ENCODE measurements around the gene FGFBP3. TPM values are rescaled to one million over a fixed set of nuclear protein-coding genes. Genes with fewer than 3 reads are reported as not detected.

Gene FGFBP3
- total RNA-seq, 1 experiment from 2014 or later, result 1.1 TPM

DNA sequence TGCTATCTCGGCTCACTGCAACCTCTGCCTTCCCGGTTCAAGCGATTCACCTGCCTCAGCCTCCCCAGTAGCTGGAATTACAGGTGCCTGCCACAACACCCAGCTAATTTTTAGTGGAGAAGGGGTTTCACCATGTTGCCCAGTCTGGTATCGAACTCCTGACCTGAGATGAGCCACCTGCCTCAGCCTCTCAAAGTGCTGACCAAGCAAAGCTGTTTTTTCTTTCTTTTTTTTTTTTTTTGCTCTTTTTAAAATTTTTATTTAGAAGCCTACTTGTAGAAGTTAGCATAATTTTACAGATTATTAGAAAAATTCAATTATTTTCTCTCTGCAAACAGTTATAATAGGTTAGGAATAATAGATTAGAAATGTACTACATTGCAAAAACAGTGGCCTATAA is 1.2 kb upstream of the FGFBP3 start:
- Mint-ChIP-seq H3K27me3 (ENCODE audit: insufficient read depth, unreplicated experiment) (peaks cover 24% of the 10 kb centered on the region), H3K9me3 (ENCODE audit: unreplicated experiment) (no peaks in the 10 kb centered on the region), H3K4me1 (ENCODE audit: insufficient read depth, unreplicated experiment) (peaks cover 6% of the 10 kb centered on the region), H3K27ac (ENCODE audit: low read depth, unreplicated experiment) (no peak overlapping the region), H3K36me3 (ENCODE audit: insufficient read depth, unreplicated experiment) (no peaks in the 10 kb centered on the region), H3K4me3 (ENCODE audit: unreplicated experiment) (no peak overlapping the region)
- CTCF ChIA-PET, result interaction anchor here (0.6 to 0.8 kb wide), 3 partner anchors 27 to 646 kb away, joined by 3 to 4 read pairs (median 4); no protein-coding TSS in a partner anchor
- POLR2A ChIA-PET, result interaction anchor here (1.0 to 1.3 kb wide), 3 partner anchors 13 to 111 kb away, joined by 3 to 6 read pairs (median 4); partner anchors contain the start of gene BTAF1
- intact Hi-C loops (cut with micrococcal nuclease), result loop anchor here (5.0 to 10.0 kb wide), 3 partner anchors 416 to 903 kb away; no protein-coding TSS in a partner anchor
- no TSS peak for BruUV-seq (replicated peaks)
- DNase-seq (ENCODE audit: unreplicated experiment), result no peak
- TF ChIP-seq, protein P1, sequence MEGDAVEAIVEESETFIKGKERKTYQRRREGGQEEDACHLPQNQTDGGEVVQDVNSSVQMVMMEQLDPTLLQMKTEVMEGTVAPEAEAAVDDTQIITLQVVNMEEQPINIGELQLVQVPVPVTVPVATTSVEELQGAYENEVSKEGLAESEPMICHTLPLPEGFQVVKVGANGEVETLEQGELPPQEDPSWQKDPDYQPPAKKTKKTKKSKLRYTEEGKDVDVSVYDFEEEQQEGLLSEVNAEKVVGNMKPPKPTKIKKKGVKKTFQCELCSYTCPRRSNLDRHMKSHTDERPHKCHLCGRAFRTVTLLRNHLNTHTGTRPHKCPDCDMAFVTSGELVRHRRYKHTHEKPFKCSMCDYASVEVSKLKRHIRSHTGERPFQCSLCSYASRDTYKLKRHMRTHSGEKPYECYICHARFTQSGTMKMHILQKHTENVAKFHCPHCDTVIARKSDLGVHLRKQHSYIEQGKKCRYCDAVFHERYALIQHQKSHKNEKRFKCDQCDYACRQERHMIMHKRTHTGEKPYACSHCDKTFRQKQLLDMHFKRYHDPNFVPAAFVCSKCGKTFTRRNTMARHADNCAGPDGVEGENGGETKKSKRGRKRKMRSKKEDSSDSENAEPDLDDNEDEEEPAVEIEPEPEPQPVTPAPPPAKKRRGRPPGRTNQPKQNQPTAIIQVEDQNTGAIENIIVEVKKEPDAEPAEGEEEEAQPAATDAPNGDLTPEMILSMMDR (IDR thresholded peaks at IDR 0.05; ENCODE audit: unreplicated experiment), result no peak

DNA sequence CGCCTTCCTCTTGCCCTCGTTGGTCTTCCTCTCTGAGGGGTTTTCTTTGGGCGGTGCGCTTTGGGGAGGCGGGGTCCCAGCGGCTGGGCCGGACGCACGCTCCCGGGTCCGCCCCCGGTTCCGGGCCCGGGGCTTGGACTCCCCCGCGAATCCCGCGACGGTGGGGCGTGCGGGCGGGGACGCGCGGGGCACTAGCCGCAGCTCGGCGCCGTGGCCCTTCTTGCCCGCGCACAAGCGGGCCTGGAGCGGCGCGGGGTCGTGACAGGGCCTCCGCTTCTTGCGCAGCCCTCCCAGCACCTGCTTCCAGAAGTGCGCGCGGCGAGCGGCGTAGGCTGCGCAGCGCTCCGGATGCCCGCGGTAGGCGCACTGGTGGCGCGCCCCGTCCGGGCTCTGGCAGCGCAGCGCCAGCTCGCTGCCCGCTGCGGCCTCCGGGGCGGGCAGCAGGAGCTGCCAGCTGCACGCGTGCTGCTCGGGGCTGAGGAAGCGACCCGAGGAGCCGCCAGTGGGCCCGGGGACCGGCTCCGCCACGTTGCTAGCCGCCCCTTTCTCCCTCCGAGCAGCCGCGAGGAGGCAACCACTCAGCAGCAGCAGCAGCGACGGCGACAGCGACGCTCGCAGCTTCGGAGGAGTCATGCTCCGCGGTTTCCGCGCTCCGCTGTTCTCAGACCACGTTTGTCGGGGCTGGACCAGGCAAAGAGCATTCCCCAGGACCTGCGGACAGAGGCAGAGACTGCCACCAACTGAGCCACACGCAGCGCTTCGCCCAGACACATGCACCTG is 759 bp downstream of the FGFBP3 start:
- H3K36me3 Mint-ChIP-seq (ENCODE audit: insufficient read depth, unreplicated experiment), result no peaks in the 10 kb centered on the region
- POLR2A ChIA-PET, result interaction anchor here (0.6 to 3.1 kb wide), 13 partner anchors 10 to 361 kb away, joined by 3 to 41 read pairs (median 5); partner anchors contain the start of genes BTAF1 and TNKS2
- intact Hi-C loops (cut with micrococcal nuclease), result loop anchor here (1.0 kb wide), 1 partner anchor 52 kb away; no protein-coding TSS in a partner anchor
- CTCF ChIA-PET, result interaction anchor here (0.6 to 1.4 kb wide), 8 partner anchors 13 to 531 kb away, joined by 3 to 5 read pairs (median 4); partner anchors contain the start of genes BTAF1 and TNKS2
- peak; percentile 70 for DNase-seq (ENCODE audit: unreplicated experiment)
- BruUV-seq (replicated peaks), result no TSS peak
- H3K27ac Mint-ChIP-seq (ENCODE audit: low read depth, unreplicated experiment), result peak overlapping the region; percentile 3
- H3K27me3 Mint-ChIP-seq (ENCODE audit: insufficient read depth, unreplicated experiment), result peaks cover 4% of the 10 kb centered on the region
- no peaks in the 10 kb centered on the region for H3K9me3 Mint-ChIP-seq (ENCODE audit: unreplicated experiment)
- H3K4me3 Mint-ChIP-seq (ENCODE audit: unreplicated experiment), result peak overlapping the region; percentile 76
- peaks cover 6% of the 10 kb centered on the region for H3K4me1 Mint-ChIP-seq (ENCODE audit: insufficient read depth, unreplicated experiment)
- TF ChIP-seq, protein P1 (IDR thresholded peaks at IDR 0.05; ENCODE audit: unreplicated experiment), result peak; percentile 2

DNA sequence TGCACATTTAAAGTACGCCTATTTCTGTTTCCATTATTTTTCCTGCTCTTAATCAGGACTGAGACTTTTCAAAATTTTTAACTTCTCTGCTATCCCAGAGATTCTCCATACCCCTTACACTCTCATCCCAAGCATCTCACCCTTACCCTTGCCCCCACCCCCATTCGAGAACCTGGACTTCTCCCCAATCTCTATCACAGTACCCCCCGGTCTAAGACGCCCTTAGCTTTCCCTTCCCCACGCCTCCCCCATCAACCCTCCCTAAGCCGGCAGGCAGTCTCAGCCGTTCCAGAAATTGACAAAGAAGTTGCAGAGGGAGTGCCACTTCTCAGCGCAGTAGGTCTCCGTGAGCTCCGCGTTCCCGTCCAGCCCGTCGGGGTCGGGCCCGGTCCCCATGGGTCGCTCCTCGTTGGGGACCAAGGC is 1.4 kb downstream of the FGFBP3 start:
- Mint-ChIP-seq H3K4me3 (ENCODE audit: unreplicated experiment) (peak overlapping the region; percentile 76), H3K36me3 (ENCODE audit: insufficient read depth, unreplicated experiment) (no peaks in the 10 kb centered on the region), H3K4me1 (ENCODE audit: insufficient read depth, unreplicated experiment) (peaks cover 6% of the 10 kb centered on the region), H3K9me3 (ENCODE audit: unreplicated experiment) (no peaks in the 10 kb centered on the region), H3K27ac (ENCODE audit: low read depth, unreplicated experiment) (no peak overlapping the region), H3K27me3 (ENCODE audit: insufficient read depth, unreplicated experiment) (no peaks in the 10 kb centered on the region)
- ChIA-PET POLR2A (interaction anchor here (0.6 to 3.1 kb wide), 10 partner anchors 11 to 149 kb away, joined by 3 to 41 read pairs (median 6); partner anchors contain the start of genes BTAF1 and TNKS2), CTCF (interaction anchor here (0.6 to 1.4 kb wide), 8 partner anchors 9 to 530 kb away, joined by 3 to 5 read pairs (median 3); partner anchors contain the start of genes BTAF1 and TNKS2)
- BruUV-seq (replicated peaks), result no TSS peak
- no peak for DNase-seq (ENCODE audit: unreplicated experiment)
- intact Hi-C loops (cut with micrococcal nuclease), result no loop called here
- TF ChIP-seq, protein P1 (IDR thresholded peaks at IDR 0.05; ENCODE audit: unreplicated experiment), result no peak

DNA sequence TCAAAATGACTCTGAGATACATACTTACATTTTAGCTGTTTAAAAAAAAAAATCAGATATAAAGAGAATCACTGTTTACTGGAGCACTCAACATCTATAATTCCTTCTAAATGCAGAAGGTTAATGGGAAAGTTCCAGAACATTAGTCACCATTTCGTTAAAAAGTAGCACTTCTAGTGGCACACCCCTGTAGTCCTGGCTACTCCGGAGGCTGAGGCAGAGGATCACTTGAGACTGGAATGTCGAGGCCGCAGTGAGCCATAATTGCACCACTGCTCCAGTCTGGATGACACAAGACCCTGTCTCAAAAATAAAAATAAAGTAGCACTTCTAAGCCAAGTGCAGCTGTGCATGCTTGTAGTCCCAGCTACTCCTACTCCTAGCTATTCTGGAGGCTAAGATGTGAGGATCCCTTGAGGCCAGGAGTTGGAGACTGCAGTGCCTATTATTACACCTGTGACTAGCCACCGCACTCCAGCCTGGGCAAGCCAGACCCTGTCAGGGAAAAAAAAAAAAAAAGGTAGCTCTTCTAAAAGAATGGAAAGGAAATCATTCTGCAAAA is 2.2 kb downstream of the FGFBP3 start:
- Mint-ChIP-seq H3K9me3 (ENCODE audit: unreplicated experiment) (no peaks in the 10 kb centered on the region), H3K36me3 (ENCODE audit: insufficient read depth, unreplicated experiment) (no peaks in the 10 kb centered on the region), H3K4me1 (ENCODE audit: insufficient read depth, unreplicated experiment) (peaks cover 10% of the 10 kb centered on the region), H3K27me3 (ENCODE audit: insufficient read depth, unreplicated experiment) (no peaks in the 10 kb centered on the region), H3K27ac (ENCODE audit: low read depth, unreplicated experiment) (no peak overlapping the region), H3K4me3 (ENCODE audit: unreplicated experiment) (peak overlapping the region; percentile 76)
- no TSS peak for BruUV-seq (replicated peaks)
- POLR2A ChIA-PET, result interaction anchor here (0.6 to 3.1 kb wide), 4 partner anchors 16 to 148 kb away, joined by 3 to 41 read pairs (median 6); partner anchors contain the start of genes BTAF1 and TNKS2
- CTCF ChIA-PET, result interaction anchor here (0.6 to 1.2 kb wide), 4 partner anchors 8 to 150 kb away, joined by 3 read pairs; no protein-coding TSS in a partner anchor
- DNase-seq (ENCODE audit: unreplicated experiment), result no peak
- TF ChIP-seq, protein P1 (IDR thresholded peaks at IDR 0.05; ENCODE audit: unreplicated experiment), result no peak
- intact Hi-C loops (cut with micrococcal nuclease), result no loop called here

Data from MCF 10A (cell line).